Duodenal mucosa (tissue), 2 donors: ENCODE measurements around the gene SLX4IP.

Experiments used
- H3K27ac ChIP-seq: one replicate; pipeline ENCODE4 v1.7.0; 2013; ENCODE audit warnings: low read depth, low read length
- H3K27me3 ChIP-seq, 2 donors: one replicate each; pipeline ENCODE4 v1.7.0; 2013; ENCODE audit warnings: low read length in 2 of 2, control low read depth in 1 of 2; ENCODE audit not compliant: insufficient read depth in 2 of 2, control insufficient read depth in 1 of 2
- H3K36me3 ChIP-seq, 2 donors: one replicate each; pipeline ENCODE4 v1.7.0; 2013; ENCODE audit warnings: low read length in 2 of 2, control low read depth in 1 of 2; ENCODE audit not compliant: insufficient read depth in 2 of 2, control insufficient read depth in 1 of 2
- H3K4me1 ChIP-seq, 2 donors: one replicate each; pipeline ENCODE4 v1.7.0; 2013; ENCODE audit warnings: low read length in 2 of 2, control low read depth in 1 of 2; ENCODE audit not compliant: insufficient read depth in 2 of 2, control insufficient read depth in 1 of 2
- H3K4me3 ChIP-seq, 2 donors: one replicate each; pipeline ENCODE4 v1.7.0; 2013; ENCODE audit warnings: low read length in 2 of 2, low read depth in 1 of 2
- H3K9ac ChIP-seq, 2 donors: one replicate each; pipeline ENCODE4 v1.7.0; 2013; ENCODE audit warnings: low read length in 2 of 2, low read depth in 1 of 2
- H3K9me3 ChIP-seq, 2 donors: one replicate each; pipeline ENCODE4 v1.7.0; 2013; ENCODE audit warnings: low read length in 2 of 2, control low read depth in 1 of 2; ENCODE audit not compliant: control insufficient read depth in 1 of 2

The SLX4IP gene

GRCh38 chr20:10655720-10656669, 220.9 kb downstream of the SLX4IP start:
- Histone ChIP-seq H3K27ac (no peak overlapping the region), H3K9ac (no peak overlapping the region), H3K36me3 (peaks cover 21 to 64% of the 10 kb centered on the region in 2 donors), H3K27me3 (no peaks in the 10 kb centered on the region), H3K4me3 (no peak overlapping the region), H3K4me1 (peaks cover 26 to 33% of the 10 kb centered on the region in 2 donors), H3K9me3 (no peaks in the 10 kb centered on the region)

DNA sequence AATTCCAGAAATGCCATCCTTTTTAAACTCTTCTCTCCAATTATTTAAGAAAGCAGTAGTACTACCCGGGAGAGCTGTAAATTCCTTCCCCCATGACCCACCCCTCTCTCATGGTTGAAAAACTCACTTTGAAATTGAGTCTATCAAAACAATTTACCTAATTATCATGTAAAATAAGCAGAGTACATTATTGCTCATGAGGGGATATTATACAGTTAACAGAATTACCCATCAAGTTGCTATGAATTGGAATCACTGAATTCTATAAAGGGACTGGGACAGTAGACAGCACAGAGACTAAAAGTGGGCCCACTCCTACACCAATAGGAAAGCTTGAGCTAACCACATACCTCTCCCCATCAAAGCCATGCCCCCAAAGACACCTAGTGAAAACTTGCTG, 222.3 kb downstream of the SLX4IP start:
- no peaks in the 10 kb centered on the region for H3K9me3 ChIP-seq
- H3K27ac ChIP-seq, result no peak overlapping the region
- H3K4me1 ChIP-seq, result peaks cover 26 to 33% of the 10 kb centered on the region in 2 donors
- no peak overlapping the region for H3K4me3 ChIP-seq
- peaks cover 26 to 69% of the 10 kb centered on the region in 2 donors for H3K36me3 ChIP-seq
- no peak overlapping the region for H3K9ac ChIP-seq
- no peaks in the 10 kb centered on the region for H3K27me3 ChIP-seq

GRCh38 chr20:10658051-10658823, 223.1 kb downstream of the SLX4IP start:
- Histone ChIP-seq H3K27ac (no peak overlapping the region), H3K9ac (no peak overlapping the region), H3K4me3 (no peak overlapping the region), H3K27me3 (no peaks in the 10 kb centered on the region), H3K36me3 (peaks cover 30 to 71% of the 10 kb centered on the region in 2 donors), H3K4me1 (peaks cover 21 to 26% of the 10 kb centered on the region in 2 donors), H3K9me3 (no peaks in the 10 kb centered on the region)

- H3K4me1 ChIP-seq, result peaks cover 22 to 23% of the 10 kb centered on the region in 2 donors
- peaks cover 30 to 78% of the 10 kb centered on the region in 2 donors for H3K36me3 ChIP-seq
- no peak overlapping the region for H3K27ac ChIP-seq
Measured at GRCh38 chr20:10658876-10659632, 223.9 kb downstream of the SLX4IP start.

GRCh38 chr20:10659651-10660601, 224.8 kb downstream of the SLX4IP start:
- H3K27ac ChIP-seq, result no peak overlapping the region
- H3K36me3 ChIP-seq, result peaks cover 30 to 80% of the 10 kb centered on the region in 2 donors
- no peak overlapping the region for H3K4me3 ChIP-seq
- no peaks in the 10 kb centered on the region for H3K9me3 ChIP-seq
- H3K27me3 ChIP-seq, result no peaks in the 10 kb centered on the region
- no peak overlapping the region for H3K9ac ChIP-seq
- H3K4me1 ChIP-seq, result peaks cover 23% of the 10 kb centered on the region in 2 donors

More at GRCh38 chr20:10658876-10659632, 223.9 kb downstream of the SLX4IP start:
- Histone ChIP-seq H3K9ac (no peak overlapping the region), H3K27me3 (no peaks in the 10 kb centered on the region), H3K4me3 (no peak overlapping the region), H3K9me3 (no peaks in the 10 kb centered on the region)

GRCh38 chr20:10660661-10661060, 225.6 kb downstream of the SLX4IP start:
- Histone ChIP-seq H3K4me3 (no peak overlapping the region), H3K9ac (no peak overlapping the region), H3K36me3 (peaks cover 25 to 80% of the 10 kb centered on the region in 2 donors), H3K4me1 (peaks cover 19 to 23% of the 10 kb centered on the region in 2 donors), H3K27me3 (no peaks in the 10 kb centered on the region), H3K9me3 (no peaks in the 10 kb centered on the region), H3K27ac (no peak overlapping the region)

GRCh38 chr20:10661261-10661660, 226.2 kb downstream of the SLX4IP start:
- H3K36me3 ChIP-seq, result peaks cover 25 to 75% of the 10 kb centered on the region in 2 donors
- no peaks in the 10 kb centered on the region for H3K27me3 ChIP-seq
- no peak overlapping the region for H3K9ac ChIP-seq
- peaks cover 19 to 22% of the 10 kb centered on the region in 2 donors for H3K4me1 ChIP-seq
- no peak overlapping the region for H3K4me3 ChIP-seq
- no peaks in the 10 kb centered on the region for H3K9me3 ChIP-seq
- no peak overlapping the region for H3K27ac ChIP-seq

DNA sequence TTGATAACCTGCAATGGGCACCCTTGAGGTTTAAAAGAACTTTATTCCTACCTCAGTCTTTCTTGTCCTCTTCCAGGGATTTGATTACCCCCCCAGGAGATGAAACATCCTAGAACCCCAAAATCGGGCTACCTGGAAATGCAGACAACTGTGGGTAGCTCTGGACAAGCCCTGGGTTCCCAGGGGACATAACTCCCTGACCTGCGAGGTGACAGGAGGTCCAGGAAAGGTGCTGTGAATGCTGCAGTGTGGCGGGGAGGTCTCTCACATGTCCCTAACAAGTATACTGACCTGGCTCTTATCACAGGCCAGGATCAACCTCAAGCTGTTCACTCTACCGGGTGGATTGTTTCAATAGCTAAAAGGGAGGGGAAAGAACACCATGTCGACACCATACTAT, 227.0 kb downstream of the SLX4IP start:
- Histone ChIP-seq H3K4me1 (peaks cover 21 to 22% of the 10 kb centered on the region in 2 donors), H3K27me3 (no peaks in the 10 kb centered on the region), H3K4me3 (no peak overlapping the region), H3K9me3 (no peaks in the 10 kb centered on the region), H3K36me3 (peaks cover 25 to 74% of the 10 kb centered on the region in 2 donors), H3K27ac (no peak overlapping the region), H3K9ac (no peak overlapping the region)
